SH-SY5Y (cell line): ENCODE data around the gene CCND3.

Source experiments
- GATA2 ChIP-seq: IDR thresholded peaks from 2 replicates; pipeline ENCODE4 v1.6.1; 2011; ENCODE audit warnings: mild to moderate bottlenecking, low read depth, low read length
- GATA3 ChIP-seq: IDR thresholded peaks from 2 replicates; pipeline ENCODE4 v1.6.1; 2011; ENCODE audit warnings: low read depth, mild to moderate bottlenecking, low read length, moderate library complexity

- TF ChIP-seq GATA2 (no peak), GATA3 (no peak)
These were observed 9.8 kb downstream of the CCND3 start for GRCh38 chr6:41931792-41932191.
